ENCODE results near the gene UBE2D3.

GRCh38 chr4:102774254-102774653 is 53.1 kb downstream of the UBE2D3 start:
- TF ChIP-seq CTCF (IDR thresholded peaks at IDR 0.05) (no peak), EP300 (IDR thresholded peaks at IDR 0.05) (no peak)

Measured in suprapubic skin (tissue), 3 donors.